GM12878 (cell line): ENCODE measurements around the gene SRRM5. TPM values are rescaled to one million over a fixed set of nuclear protein-coding genes. Genes with fewer than 3 reads are reported as not detected.

Source experiments
- CBFB ChIP-seq: IDR thresholded peaks from 2 replicates; pipeline ENCODE4 v1.6.1; 2016; ENCODE audit warnings: antibody characterized with exemption, low read depth
- CEBPB ChIP-seq, 2 experiments: fragments of 150-350 bp in 1 of 2; IDR thresholded peaks; 2 replicates each; pipeline ENCODE4 v1.6.1; 2012 to 2014; ENCODE audit warnings: low read depth in 2 of 2, low read length in 2 of 2, borderline replicate concordance in 1 of 2, inconsistent platforms in 1 of 2
- E4F1 ChIP-seq: fragments of 450-650 bp; IDR thresholded peaks from 2 replicates; pipeline ENCODE4 v1.6.1; 2018; ENCODE audit warnings: borderline replicate concordance, mild to moderate bottlenecking; ENCODE audit not compliant: partially characterized antibody
- HCFC1 ChIP-seq: fragments of 150-350 bp; IDR thresholded peaks from 2 replicates; pipeline ENCODE4 v1.6.1; 2014; ENCODE audit warnings: low read length
- IRF3 ChIP-seq: fragments of 450-650 bp; IDR thresholded peaks from 2 replicates; pipeline ENCODE4 v1.6.1; 2014; ENCODE audit warnings: mild to moderate bottlenecking
- IRF5 ChIP-seq: fragments of 450-650 bp; IDR thresholded peaks from 2 replicates; pipeline ENCODE4 v1.6.1; 2017; ENCODE audit warnings: borderline replicate concordance
- JUNB ChIP-seq: IDR thresholded peaks from 2 replicates; pipeline ENCODE4 v1.6.1; 2016; ENCODE audit warnings: antibody characterized with exemption, mild to moderate bottlenecking
- KDM1A ChIP-seq: fragments of 200-600 bp; sonication (generic); IDR thresholded peaks from 2 replicates; pipeline ENCODE4 v1.6.1; 2016; ENCODE audit warnings: borderline replicate concordance
- MEF2A ChIP-seq: IDR thresholded peaks from 2 replicates; pipeline ENCODE4 v1.6.1; 2011; ENCODE audit warnings: low read depth, mild to moderate bottlenecking, low read length, moderate library complexity; ENCODE audit not compliant: insufficient read depth
- NR2F1 ChIP-seq: fragments of 450-650 bp; conservative IDR thresholded peaks from 2 replicates; pipeline ENCODE4 v1.6.1; 2017; ENCODE audit warnings: mild to moderate bottlenecking
- POLR2A ChIP-seq: IDR thresholded peaks from 2 replicates; pipeline ENCODE4 v1.6.1; 2011; ENCODE audit warnings: low read depth, mild to moderate bottlenecking, low read length
- SPI1 ChIP-seq: IDR thresholded peaks from 2 replicates; pipeline ENCODE4 v1.6.1; 2011; ENCODE audit warnings: low read depth, mild to moderate bottlenecking, low read length, moderate library complexity, borderline replicate concordance; ENCODE audit not compliant: insufficient read depth
- WRNIP1 ChIP-seq: IDR thresholded peaks from 2 replicates; pipeline ENCODE4 v1.6.1; 2011; ENCODE audit warnings: low read depth, low read length, improper control_type of control experiment, borderline replicate concordance
- ZNF274 ChIP-seq: IDR thresholded peaks from one replicate; pipeline ENCODE4 v1.8.0; 2011; ENCODE audit not compliant: insufficient read length, insufficient read depth
- polyA plus RNA-seq, 11 experiments: library from polyadenylated mRNA; depleted of rRNA in 4 of 11; unstranded in 6 of 11; stranded (reverse) in 5 of 11; fragments of >200 nt; fragmentation: Nextera tagmentation in 4 of 11; fragmentation: Illumina TruSeq in 1 of 11; extraction: Ambion mirVana in 4 of 11; extraction: Trizol in 1 of 11; gene quantifications; 1 replicate in 1 of 11; 2 replicates in 10 of 11; pipeline versions ENCODE4 v1.2.1 to v1.2.3, GENCODE V29; 2011 to 2016; ENCODE audit warnings: inconsistent platforms in 2 of 11, missing spikeins in 2 of 11, low read depth in 1 of 11
- total RNA-seq, 4 experiments: library from RNA; depleted of rRNA in 3 of 4; stranded (reverse); fragments of >200 nt in 3 of 4; fragmentation: Illumina TruSeq in 1 of 4; extraction: Trizol in 1 of 4; gene quantifications; 2 replicates each; pipeline versions ENCODE4 v1.2.1 to v1.2.3, GENCODE V29; 2013 to 2021
- TF ChIP-seq, protein P1 (sequence below): fragments of 450-650 bp; IDR thresholded peaks from 2 replicates; pipeline ENCODE4 v1.6.1; 2016; ENCODE audit warnings: mild to moderate bottlenecking
- TF ChIP-seq, protein P2 (sequence below): IDR thresholded peaks from 2 replicates; pipeline ENCODE4 v1.6.1; 2011; ENCODE audit warnings: mild to moderate bottlenecking, low read depth, low read length, moderate library complexity; ENCODE audit not compliant: insufficient replicate concordance

Gene SRRM5
- total and polyA plus RNA-seq, 10 of the 15 experiments (the other 5 are each of a cell fraction or from before 2014, with no cell fraction given) = 0.06 to 0.38 (median 0.24) TPM; not detected in 2

- TF ChIP-seq, protein P1, sequence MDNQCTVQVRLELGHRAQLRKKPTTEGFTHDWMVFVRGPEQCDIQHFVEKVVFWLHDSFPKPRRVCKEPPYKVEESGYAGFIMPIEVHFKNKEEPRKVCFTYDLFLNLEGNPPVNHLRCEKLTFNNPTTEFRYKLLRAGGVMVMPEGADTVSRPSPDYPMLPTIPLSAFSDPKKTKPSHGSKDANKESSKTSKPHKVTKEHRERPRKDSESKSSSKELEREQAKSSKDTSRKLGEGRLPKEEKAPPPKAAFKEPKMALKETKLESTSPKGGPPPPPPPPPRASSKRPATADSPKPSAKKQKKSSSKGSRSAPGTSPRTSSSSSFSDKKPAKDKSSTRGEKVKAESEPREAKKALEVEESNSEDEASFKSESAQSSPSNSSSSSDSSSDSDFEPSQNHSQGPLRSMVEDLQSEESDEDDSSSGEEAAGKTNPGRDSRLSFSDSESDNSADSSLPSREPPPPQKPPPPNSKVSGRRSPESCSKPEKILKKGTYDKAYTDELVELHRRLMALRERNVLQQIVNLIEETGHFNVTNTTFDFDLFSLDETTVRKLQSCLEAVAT = no peak; the same call in 1 of the 2 replicates
- no peak for TF ChIP-seq WRNIP1
- peak; percentile 48 for TF ChIP-seq POLR2A
- TF ChIP-seq HCFC1 = peak; percentile 85
- no peak for TF ChIP-seq MEF2A
- TF ChIP-seq, protein P2, sequence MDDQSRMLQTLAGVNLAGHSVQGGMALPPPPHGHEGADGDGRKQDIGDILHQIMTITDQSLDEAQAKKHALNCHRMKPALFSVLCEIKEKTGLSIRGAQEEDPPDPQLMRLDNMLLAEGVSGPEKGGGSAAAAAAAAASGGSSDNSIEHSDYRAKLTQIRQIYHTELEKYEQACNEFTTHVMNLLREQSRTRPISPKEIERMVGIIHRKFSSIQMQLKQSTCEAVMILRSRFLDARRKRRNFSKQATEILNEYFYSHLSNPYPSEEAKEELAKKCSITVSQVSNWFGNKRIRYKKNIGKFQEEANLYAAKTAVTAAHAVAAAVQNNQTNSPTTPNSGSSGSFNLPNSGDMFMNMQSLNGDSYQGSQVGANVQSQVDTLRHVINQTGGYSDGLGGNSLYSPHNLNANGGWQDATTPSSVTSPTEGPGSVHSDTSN = no peak
- TF ChIP-seq JUNB = no peak
- TF ChIP-seq E4F1 = no peak
- no peak for TF ChIP-seq SPI1
- no peak for TF ChIP-seq ZNF274
- TF ChIP-seq IRF3 = peak; percentile 15; the same call in 1 of the 2 replicates
- peak; percentile 91 for TF ChIP-seq CBFB
- TF ChIP-seq IRF5 = peak; percentile 98
- no peak for TF ChIP-seq CEBPB (IDR thresholded peaks at IDR 0.05; ENCODE audit: borderline replicate concordance in 1 of 2, low read depth in 2 of 2, low read length in 2 of 2)
- TF ChIP-seq KDM1A = no peak
- TF ChIP-seq NR2F1 = peak; percentile 88
These were observed 15.7 kb upstream of the SRRM5 start, which contains the start of the genes IRGQ and ZNF576 (continued) for GRCh38 chr19:43595999-43596841.
